OCI-LY7 (cell line): ENCODE results near the gene AMIGO2. TPM values are rescaled to one million over a fixed set of nuclear protein-coding genes. Genes with fewer than 3 reads are reported as not detected.

Source experiments
- BruUV-seq: library from RNA; stranded (reverse); fragments of 400-500 nt; replicated peaks from 2 replicates; lab custom pipeline; 2021; lab: Mats Ljungman, UMichigan
- CTCF ChIA-PET: fragments of 300-600 bp; sonication (Branson Sonifier 250); formaldehyde crosslinking; loops from one replicate; lab custom pipeline; 2022; ENCODE audit warnings: antibody characterized with exemption; ENCODE audit not compliant: unreplicated experiment; lab: Charles Lee
- POLR2A ChIA-PET: fragments of 300-600 bp; sonication (Branson Sonifier 250); formaldehyde crosslinking; loops from one replicate; lab custom pipeline; 2022; ENCODE audit warnings: antibody characterized with exemption; lab: Charles Lee
- DNase-seq: peaks from one replicate; pipeline ENCODE4 v3.0.0-alpha.2; 2015; ENCODE audit warnings: low spot score
- H2AFZ ChIP-seq: fragments of 200-600 bp; sonication (generic), shearing (Covaris generic); 2 replicates; pipeline ENCODE4 v1.6.1; 2014; ENCODE audit warnings: mild to moderate bottlenecking, antibody characterized with exemption, low read length, moderate library complexity
- H3K27ac ChIP-seq: fragments of 200-600 bp; sonication (generic); 2 replicates; pipeline ENCODE4 v1.5.1; 2014; ENCODE audit warnings: mixed run types, low read depth, mild to moderate bottlenecking, moderate library complexity, low read length, inconsistent platforms; ENCODE audit not compliant: poor library complexity, severe bottlenecking
- H3K36me3 ChIP-seq: fragments of 200-600 bp; sonication (generic); 2 replicates; pipeline ENCODE4 v1.6.1; 2014; ENCODE audit warnings: mild to moderate bottlenecking, antibody characterized with exemption, low read length, moderate library complexity, mixed read lengths; ENCODE audit not compliant: insufficient read depth
- H3K4me1 ChIP-seq: fragments of 200-600 bp; sonication (generic); 2 replicates; pipeline ENCODE4 v1.5.1; 2014; ENCODE audit warnings: mild to moderate bottlenecking, low read length; ENCODE audit not compliant: insufficient read depth, poor library complexity, severe bottlenecking
- H3K4me2 ChIP-seq: fragments of 200-600 bp; sonication (generic); 2 replicates; pipeline ENCODE4 v1.6.1; 2014; ENCODE audit warnings: mild to moderate bottlenecking, low read length
- H3K4me3 ChIP-seq: fragments of 200-600 bp; sonication (generic); 2 replicates; pipeline ENCODE4 v1.5.1; 2014; ENCODE audit warnings: mild to moderate bottlenecking, low read depth, low read length; ENCODE audit not compliant: poor library complexity, severe bottlenecking
- H3K79me2 ChIP-seq: fragments of 200-600 bp; sonication (generic); 2 replicates; pipeline ENCODE4 v1.6.1; 2016; ENCODE audit warnings: low read depth, mild to moderate bottlenecking, low read length, moderate library complexity, mixed read lengths; ENCODE audit not compliant: insufficient read depth
- H3K9me2 ChIP-seq: fragments of 200-600 bp; sonication (generic); 2 replicates; pipeline ENCODE4 v1.6.1; 2016; ENCODE audit warnings: mild to moderate bottlenecking, low read length, mixed read lengths; ENCODE audit not compliant: insufficient read depth
- H3K9me3 ChIP-seq: fragments of 200-600 bp; sonication (generic); 2 replicates; pipeline ENCODE4 v1.6.1; 2014; ENCODE audit warnings: mild to moderate bottlenecking, mixed run types, low read length, mixed read lengths
- H4K20me1 ChIP-seq: fragments of 200-600 bp; sonication (generic); 2 replicates; pipeline ENCODE4 v1.6.1; 2014; ENCODE audit warnings: mild to moderate bottlenecking, antibody characterized with exemption, low read length, moderate library complexity, mixed read lengths; ENCODE audit not compliant: insufficient read depth
- EZH2phosphoT487 ChIP-seq: fragments of 200-600 bp; sonication (generic); IDR thresholded peaks from 2 replicates; pipeline ENCODE4 v1.6.1; 2018; ENCODE audit warnings: low read depth, borderline replicate concordance, mild to moderate bottlenecking, mixed run types, antibody characterized with exemption, low read length, moderate library complexity, mixed read lengths
- intact Hi-C: fragments of 100-400 bp; cut with micrococcal nuclease; formaldehyde crosslinking; loops from one replicate; pipeline ENCODE4 v1.10.0; 2022; ENCODE audit not compliant: unreplicated experiment
- total RNA-seq, 2 experiments: library from RNA; depleted of rRNA in 1 of 2; stranded (reverse); fragments of >200 nt in 1 of 2; shearing (Covaris generic) in 1 of 2; gene quantifications; 2 replicates each; pipeline ENCODE4 v1.2.3, GENCODE V29; 2014 to 2022
- TF ChIP-seq, protein P1 (sequence below): fragments of 200-600 bp; sonication (generic); conservative IDR thresholded peaks from 2 replicates; pipeline ENCODE4 v1.5.1; 2014; ENCODE audit warnings: mild to moderate bottlenecking, antibody characterized with exemption, low read length, moderate library complexity, mixed read lengths

The AMIGO2 gene
- total RNA-seq, 2 experiments from 2014 or later = not detected

DNA sequence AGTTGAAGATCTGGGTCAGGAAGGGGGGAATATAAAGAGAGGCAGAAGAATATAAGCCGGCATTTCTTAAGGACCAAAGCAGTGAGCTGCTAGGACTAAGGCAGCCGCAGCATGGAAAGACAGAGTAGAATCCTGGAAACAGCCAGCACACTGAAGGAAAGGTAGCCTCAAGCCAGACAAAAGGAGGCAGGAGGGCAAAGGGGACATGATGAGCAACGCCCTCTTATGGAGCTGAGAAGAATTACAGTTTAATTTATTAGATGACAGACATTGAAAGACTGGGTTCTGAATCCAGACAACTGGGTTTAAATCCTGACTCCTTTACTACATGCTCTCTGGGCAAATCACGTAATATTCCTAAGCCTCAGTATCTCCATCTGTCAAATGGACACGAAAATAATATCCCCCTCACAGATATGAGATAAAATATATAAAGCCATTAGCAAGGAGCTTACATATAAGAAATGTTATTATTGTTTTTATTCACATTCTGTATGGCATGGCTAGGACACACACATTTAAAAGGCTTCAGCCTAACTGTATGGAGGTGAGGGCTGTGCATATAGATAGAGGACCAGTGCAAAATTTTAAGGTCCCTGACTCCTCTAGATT, 8.4 kb downstream of the AMIGO2 start:
- no peak for TF ChIP-seq EZH2phosphoT487
- TF ChIP-seq, protein P1, sequence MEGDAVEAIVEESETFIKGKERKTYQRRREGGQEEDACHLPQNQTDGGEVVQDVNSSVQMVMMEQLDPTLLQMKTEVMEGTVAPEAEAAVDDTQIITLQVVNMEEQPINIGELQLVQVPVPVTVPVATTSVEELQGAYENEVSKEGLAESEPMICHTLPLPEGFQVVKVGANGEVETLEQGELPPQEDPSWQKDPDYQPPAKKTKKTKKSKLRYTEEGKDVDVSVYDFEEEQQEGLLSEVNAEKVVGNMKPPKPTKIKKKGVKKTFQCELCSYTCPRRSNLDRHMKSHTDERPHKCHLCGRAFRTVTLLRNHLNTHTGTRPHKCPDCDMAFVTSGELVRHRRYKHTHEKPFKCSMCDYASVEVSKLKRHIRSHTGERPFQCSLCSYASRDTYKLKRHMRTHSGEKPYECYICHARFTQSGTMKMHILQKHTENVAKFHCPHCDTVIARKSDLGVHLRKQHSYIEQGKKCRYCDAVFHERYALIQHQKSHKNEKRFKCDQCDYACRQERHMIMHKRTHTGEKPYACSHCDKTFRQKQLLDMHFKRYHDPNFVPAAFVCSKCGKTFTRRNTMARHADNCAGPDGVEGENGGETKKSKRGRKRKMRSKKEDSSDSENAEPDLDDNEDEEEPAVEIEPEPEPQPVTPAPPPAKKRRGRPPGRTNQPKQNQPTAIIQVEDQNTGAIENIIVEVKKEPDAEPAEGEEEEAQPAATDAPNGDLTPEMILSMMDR = peak; percentile 82
- Histone ChIP-seq H3K4me1 (no peaks in the 10 kb centered on the region), H3K27ac (no peak overlapping the region), H3K79me2 (no peaks in the 10 kb centered on the region), H4K20me1 (no peaks in the 10 kb centered on the region), H2AFZ (no peak overlapping the region), H3K4me3 (no peak overlapping the region), H3K9me2 (no peaks in the 10 kb centered on the region), H3K36me3 (no peaks in the 10 kb centered on the region), H3K4me2 (no peak overlapping the region), H3K9me3 (no peaks in the 10 kb centered on the region)
- ChIA-PET POLR2A (interaction anchor here (0.6 to 1.5 kb wide), 4 partner anchors 72 to 391 kb away, joined by 3 to 6 read pairs (median 4); no protein-coding TSS in a partner anchor), CTCF (no interaction called here)
- peak; percentile 37 for DNase-seq
- no TSS peak for BruUV-seq
- intact Hi-C loops = loop anchor here (5.0 kb wide), 1 partner anchor 326 kb away; no protein-coding TSS in a partner anchor

DNA sequence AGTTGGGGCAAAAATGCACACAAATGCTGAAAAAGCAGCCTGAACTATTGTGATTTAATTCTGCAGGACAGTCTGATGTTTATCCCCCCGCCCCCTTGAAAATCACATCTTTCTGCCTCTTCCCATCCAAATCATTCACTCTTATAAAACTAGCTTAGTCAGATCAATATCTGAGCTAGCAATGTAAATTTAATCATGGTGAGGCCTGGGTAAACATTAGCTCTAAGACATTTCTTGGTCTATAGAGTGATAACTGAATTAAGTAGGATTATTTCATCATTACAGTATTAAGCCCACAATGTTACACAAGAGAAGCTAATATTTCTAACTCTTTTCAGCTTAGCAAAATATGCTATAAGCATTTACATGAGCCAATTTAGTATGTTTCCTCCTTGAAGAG, 9.4 kb downstream of the AMIGO2 start:
- ChIA-PET CTCF (interaction anchor here (0.6 kb wide), 1 partner anchor 591 kb away, joined by 5 read pairs; no protein-coding TSS in a partner anchor), POLR2A (interaction anchor here (0.7 to 1.5 kb wide), 4 partner anchors 30 to 407 kb away, joined by 3 to 5 read pairs (median 4); no protein-coding TSS in a partner anchor)
- BruUV-seq = no TSS peak
- Histone ChIP-seq H3K27ac (no peak overlapping the region), H2AFZ (no peak overlapping the region), H3K36me3 (no peaks in the 10 kb centered on the region), H3K9me2 (no peaks in the 10 kb centered on the region), H3K4me2 (no peak overlapping the region), H3K4me3 (no peak overlapping the region), H3K4me1 (no peaks in the 10 kb centered on the region), H3K9me3 (no peaks in the 10 kb centered on the region), H3K79me2 (no peaks in the 10 kb centered on the region), H4K20me1 (no peaks in the 10 kb centered on the region)
- no peak for DNase-seq
- intact Hi-C loops = loop anchor here (5.0 kb wide), 1 partner anchor 327 kb away; no protein-coding TSS in a partner anchor
- no peak for TF ChIP-seq EZH2phosphoT487
- TF ChIP-seq, protein P1 = no peak

DNA sequence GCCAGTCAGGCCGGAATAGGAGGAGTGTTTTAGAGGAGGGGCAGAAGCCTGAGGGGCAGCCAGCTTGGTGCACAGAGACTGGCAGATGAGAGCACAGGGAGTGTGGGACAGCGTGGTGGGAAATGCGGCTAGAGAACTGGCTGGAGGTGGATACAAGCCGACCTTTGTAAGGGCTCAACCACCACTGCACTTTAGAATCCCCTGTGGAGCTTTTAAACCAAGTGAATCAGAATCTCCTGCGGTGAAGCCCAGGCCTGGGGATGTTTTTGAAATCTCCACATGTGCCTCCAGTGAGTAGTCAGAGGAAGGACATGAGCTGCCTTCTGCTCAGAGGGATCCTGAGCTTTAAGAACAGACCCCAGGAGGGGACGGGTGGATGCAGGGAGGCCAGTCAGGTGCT, 11.2 kb downstream of the AMIGO2 start:
- H3K36me3 ChIP-seq = no peaks in the 10 kb centered on the region
- H3K4me3 ChIP-seq = no peak overlapping the region
- BruUV-seq = no TSS peak
- H3K79me2 ChIP-seq = no peaks in the 10 kb centered on the region
- H3K4me2 ChIP-seq = no peak overlapping the region
- CTCF ChIA-PET = interaction anchor here (0.6 kb wide), 1 partner anchor 329 kb away, joined by 3 read pairs; no protein-coding TSS in a partner anchor
- no peak for DNase-seq
- H3K27ac ChIP-seq = no peak overlapping the region
- no peaks in the 10 kb centered on the region for H3K4me1 ChIP-seq
- H3K9me3 ChIP-seq = no peaks in the 10 kb centered on the region
- H4K20me1 ChIP-seq = no peaks in the 10 kb centered on the region
- H3K9me2 ChIP-seq = no peaks in the 10 kb centered on the region
- intact Hi-C loops = no loop called here
- TF ChIP-seq, protein P1 = no peak
- no peak for TF ChIP-seq EZH2phosphoT487
- no peak overlapping the region for H2AFZ ChIP-seq
- POLR2A ChIA-PET = interaction anchor here (1.1 kb wide), 1 partner anchor 287 kb away, joined by 6 read pairs; no protein-coding TSS in a partner anchor
